Loucy (cell line): Measurements from ENCODE around the gene MAMLD1.

Source experiments
- H2AFZ ChIP-seq: fragments of 200-600 bp; sonication (generic); 2 replicates; pipeline ENCODE4 v1.6.0; 2016; ENCODE audit warnings: antibody characterized with exemption, mild to moderate bottlenecking, low read length, moderate library complexity
- H3F3A ChIP-seq: fragments of 200-600 bp; 2 replicates; pipeline ENCODE4 v1.6.0; 2016; ENCODE audit warnings: antibody characterized with exemption, low read depth, mild to moderate bottlenecking
- H3K27me3 ChIP-seq: fragments of 200-600 bp; sonication (generic); 2 replicates; pipeline ENCODE4 v1.6.1; 2014; ENCODE audit warnings: low read length, mild to moderate bottlenecking; ENCODE audit not compliant: insufficient read depth, poor library complexity, severe bottlenecking
- H3K36me3 ChIP-seq: fragments of 200-600 bp; sonication (generic); 2 replicates; pipeline ENCODE4 v1.6.1; 2016; ENCODE audit warnings: low read length; ENCODE audit not compliant: insufficient read depth
- H3K4me1 ChIP-seq: fragments of 200-600 bp; sonication (generic); 2 replicates; pipeline ENCODE4 v1.5.1; 2014; ENCODE audit warnings: low read length, mild to moderate bottlenecking; ENCODE audit not compliant: insufficient read depth, poor library complexity, severe bottlenecking
- H3K4me2 ChIP-seq: fragments of 200-600 bp; sonication (generic); 2 replicates; pipeline ENCODE4 v1.6.0; 2014; ENCODE audit warnings: antibody characterized with exemption, low read length, low read depth, mild to moderate bottlenecking; ENCODE audit not compliant: poor library complexity, severe bottlenecking
- H3K4me3 ChIP-seq: fragments of 200-600 bp; sonication (generic); 2 replicates; pipeline ENCODE4 v1.5.1; 2014; ENCODE audit warnings: low read length, mild to moderate bottlenecking, mixed read lengths; ENCODE audit not compliant: poor library complexity, severe bottlenecking
- H3K79me2 ChIP-seq: fragments of 200-600 bp; sonication (generic); 2 replicates; pipeline ENCODE4 v1.6.1; 2014; ENCODE audit warnings: low read length; ENCODE audit not compliant: insufficient read depth
- H3K9ac ChIP-seq: fragments of 200-600 bp; sonication (generic); 2 replicates; pipeline ENCODE4 v1.6.0; 2014; ENCODE audit warnings: mild to moderate bottlenecking, low read depth, low read length, moderate library complexity; ENCODE audit not compliant: poor library complexity, severe bottlenecking
- H3K9me2 ChIP-seq: fragments of 200-600 bp; sonication (generic); replicated peaks from 2 replicates; pipeline ENCODE4 v1.6.1; 2016; ENCODE audit warnings: low read depth, low read length, mixed read lengths
- H3K9me3 ChIP-seq: fragments of 200-600 bp; sonication (generic); 2 replicates; pipeline ENCODE4 v1.6.1; 2014; ENCODE audit warnings: mild to moderate bottlenecking, antibody characterized with exemption, low read length, low read depth; ENCODE audit not compliant: insufficient read depth
- H4K20me1 ChIP-seq: fragments of 200-600 bp; sonication (generic); 2 replicates; pipeline ENCODE4 v1.6.0; 2014; ENCODE audit warnings: antibody characterized with exemption, low read length, mild to moderate bottlenecking; ENCODE audit not compliant: insufficient read depth, poor library complexity, severe bottlenecking
- EZH2phosphoT487 ChIP-seq: fragments of 200-600 bp; IDR thresholded peaks from 2 replicates; pipeline ENCODE4 v1.6.1; 2018; ENCODE audit warnings: antibody characterized with exemption, mild to moderate bottlenecking, moderate library complexity, borderline replicate concordance
- TF ChIP-seq, protein P1 (sequence below): fragments of 200-600 bp; sonication (generic); conservative IDR thresholded peaks from 2 replicates; pipeline ENCODE4 v1.5.1; 2014; ENCODE audit warnings: mild to moderate bottlenecking, antibody characterized with exemption, low read length

Gene MAMLD1

DNA sequence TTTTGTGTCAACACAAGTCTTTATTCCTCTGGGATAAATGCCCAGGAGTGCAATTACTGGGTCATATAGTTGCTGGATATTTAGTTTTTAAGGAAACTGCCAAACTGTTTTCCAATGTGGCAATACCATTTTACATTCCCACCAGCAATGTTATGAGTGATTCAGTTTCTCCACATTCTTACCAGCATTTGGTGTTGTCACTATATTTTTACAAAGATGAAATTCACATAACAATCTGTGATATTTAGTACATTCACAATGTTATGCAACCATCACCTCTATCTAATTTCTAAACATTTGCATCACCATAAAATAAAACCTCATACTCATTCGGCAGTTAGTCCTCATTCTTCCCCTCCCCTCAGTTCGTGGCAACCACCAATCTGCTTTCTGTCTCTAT, 75.0 kb downstream of the MAMLD1 start:
- TF ChIP-seq, protein P1, sequence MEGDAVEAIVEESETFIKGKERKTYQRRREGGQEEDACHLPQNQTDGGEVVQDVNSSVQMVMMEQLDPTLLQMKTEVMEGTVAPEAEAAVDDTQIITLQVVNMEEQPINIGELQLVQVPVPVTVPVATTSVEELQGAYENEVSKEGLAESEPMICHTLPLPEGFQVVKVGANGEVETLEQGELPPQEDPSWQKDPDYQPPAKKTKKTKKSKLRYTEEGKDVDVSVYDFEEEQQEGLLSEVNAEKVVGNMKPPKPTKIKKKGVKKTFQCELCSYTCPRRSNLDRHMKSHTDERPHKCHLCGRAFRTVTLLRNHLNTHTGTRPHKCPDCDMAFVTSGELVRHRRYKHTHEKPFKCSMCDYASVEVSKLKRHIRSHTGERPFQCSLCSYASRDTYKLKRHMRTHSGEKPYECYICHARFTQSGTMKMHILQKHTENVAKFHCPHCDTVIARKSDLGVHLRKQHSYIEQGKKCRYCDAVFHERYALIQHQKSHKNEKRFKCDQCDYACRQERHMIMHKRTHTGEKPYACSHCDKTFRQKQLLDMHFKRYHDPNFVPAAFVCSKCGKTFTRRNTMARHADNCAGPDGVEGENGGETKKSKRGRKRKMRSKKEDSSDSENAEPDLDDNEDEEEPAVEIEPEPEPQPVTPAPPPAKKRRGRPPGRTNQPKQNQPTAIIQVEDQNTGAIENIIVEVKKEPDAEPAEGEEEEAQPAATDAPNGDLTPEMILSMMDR: no peak
- TF ChIP-seq EZH2phosphoT487: no peak
- Histone ChIP-seq H3K9me2 (no peaks in the 10 kb centered on the region), H3K9me3 (no peaks in the 10 kb centered on the region), H4K20me1 (no peaks in the 10 kb centered on the region), H3K4me1 (no peaks in the 10 kb centered on the region), H3K79me2 (no peaks in the 10 kb centered on the region), H3K36me3 (no peaks in the 10 kb centered on the region), H3K27me3 (no peaks in the 10 kb centered on the region), H3K9ac (no peak overlapping the region), H3K4me3 (no peak overlapping the region), H3K4me2 (no peak overlapping the region), H2AFZ (no peak overlapping the region), H3F3A (no peaks in the 10 kb centered on the region)

GRCh38 chrX:150446151-150446550, 83.0 kb downstream of the MAMLD1 start:
- Histone ChIP-seq H3K4me2 (peak overlapping the region; percentile 64), H2AFZ (no peak overlapping the region), H3K36me3 (peaks cover 5% of the 10 kb centered on the region; the same call in 1 of the 2 replicates), H3K4me3 (peak overlapping the region; percentile 22), H3K9me2 (no peaks in the 10 kb centered on the region), H3F3A (no peaks in the 10 kb centered on the region), H3K9me3 (no peaks in the 10 kb centered on the region), H3K27me3 (no peaks in the 10 kb centered on the region), H3K79me2 (no peaks in the 10 kb centered on the region), H4K20me1 (no peaks in the 10 kb centered on the region), H3K9ac (peak overlapping the region; percentile 53), H3K4me1 (peaks cover 40% of the 10 kb centered on the region)
- TF ChIP-seq EZH2phosphoT487: no peak
- TF ChIP-seq, protein P1: peak; percentile 23; the same call in 1 of the 2 replicates

DNA sequence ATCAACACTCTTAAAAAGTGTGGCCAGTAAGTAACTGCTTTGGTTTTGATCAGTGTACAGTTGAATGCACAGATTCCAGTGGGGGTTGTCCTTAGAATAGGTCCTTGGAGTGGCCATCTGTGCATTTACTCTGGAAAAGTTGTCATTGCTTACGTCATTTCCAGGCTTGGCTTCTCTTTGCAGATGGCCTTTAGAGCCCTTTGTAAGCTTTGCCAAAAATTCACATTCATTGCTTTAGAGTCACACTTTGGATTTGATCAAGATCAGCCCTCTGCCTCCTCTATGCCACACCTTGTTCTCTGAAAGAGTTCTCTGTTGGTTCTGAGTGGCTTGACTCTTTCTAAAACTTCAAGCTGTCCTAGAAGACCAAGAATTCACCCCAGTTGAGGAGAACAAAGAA, 83.9 kb downstream of the MAMLD1 start:
- Histone ChIP-seq H3K4me2 (no peak overlapping the region), H4K20me1 (no peaks in the 10 kb centered on the region)
- TF ChIP-seq EZH2phosphoT487: no peak
- TF ChIP-seq, protein P1: no peak

More for the DNA sequence above, 83.9 kb downstream of the MAMLD1 start:
- Histone ChIP-seq H3K4me3 (no peak overlapping the region), H3K27me3 (no peaks in the 10 kb centered on the region), H3K9ac (peak overlapping the region; percentile 11), H3K9me3 (no peaks in the 10 kb centered on the region), H3K36me3 (peaks cover 5% of the 10 kb centered on the region; the same call in 1 of the 2 replicates), H3F3A (no peaks in the 10 kb centered on the region), H2AFZ (no peak overlapping the region), H3K79me2 (no peaks in the 10 kb centered on the region), H3K4me1 (peaks cover 40% of the 10 kb centered on the region), H3K9me2 (no peaks in the 10 kb centered on the region)
